ENCODE results near the gene CABP7.

Gene CABP7

GRCh38 chr22:29719899-29720645, at the start of gene CABP7:
CABP7 (plus strand) TSS chr22:29720003; CDS start chr22:29720425, 422 bp downstream.
- no peak for DNase-seq

GRCh38 chr22:29670626-29671025, 49.2 kb upstream of the CABP7 start:
- no peak for DNase-seq

- no peak for DNase-seq
These were observed 46.3 kb upstream of the CABP7 start for GRCh38 chr22:29673361-29674066.

GRCh38 chr22:29674121-29674520, 45.7 kb upstream of the CABP7 start:
- no peak for DNase-seq

GRCh38 chr22:29679316-29679715, 40.5 kb upstream of the CABP7 start:
- DNase-seq: no peak

- DNase-seq: no peak
These were observed 36.3 kb upstream of the CABP7 start for GRCh38 chr22:29683536-29683935.

- no peak for DNase-seq
These were observed 35.6 kb upstream of the CABP7 start for GRCh38 chr22:29684244-29684643.

- DNase-seq: no peak
These were observed 30.5 kb upstream of the CABP7 start for GRCh38 chr22:29689206-29689879.

- peak; percentile 50 to 55 for DNase-seq
These were observed 30.0 kb upstream of the CABP7 start for GRCh38 chr22:29689880-29690213.

- DNase-seq: no peak
These were observed 29.3 kb upstream of the CABP7 start for GRCh38 chr22:29690476-29690875.

GRCh38 chr22:29691636-29692326, 28.0 kb upstream of the CABP7 start:
- DNase-seq: no peak

- no peak for DNase-seq
These were observed 27.5 kb upstream of the CABP7 start for GRCh38 chr22:29692327-29692640.

- no peak for DNase-seq
These were observed 26.6 kb upstream of the CABP7 start for GRCh38 chr22:29693161-29693560.

- DNase-seq: no peak
These were observed 26.1 kb upstream of the CABP7 start for GRCh38 chr22:29693671-29694070.

- DNase-seq: no peak
These were observed 24.5 kb upstream of the CABP7 start for GRCh38 chr22:29695129-29695926.

- DNase-seq: no peak
These were observed 21.8 kb upstream of the CABP7 start for GRCh38 chr22:29697853-29698598.

- DNase-seq: no peak
These were observed 19.4 kb upstream of the CABP7 start for GRCh38 chr22:29700206-29700899.

- DNase-seq: no peak
These were observed 19.0 kb upstream of the CABP7 start for GRCh38 chr22:29700900-29701154.

GRCh38 chr22:29701155-29701999, 18.4 kb upstream of the CABP7 start:
- DNase-seq: peak; percentile 15 to 22
